SHP77 treated with DMSO at 0.1 percent for 48 hours (cell line): ENCODE data around the gene C16orf78.
A peak's percentile ranks its signal among the peaks of the same experiment; 100 is the strongest.
"Not testable (repeated sequence)": the region's sequence is repeated elsewhere in the genome, so short reads cannot be mapped to it uniquely, and the experiment has no call there.

ENCODE experiments used
- DNase-seq: peaks from one replicate; lab custom pipeline; 2025; lab: John Stamatoyannopoulos, UW

The C16orf78 gene

DNA sequence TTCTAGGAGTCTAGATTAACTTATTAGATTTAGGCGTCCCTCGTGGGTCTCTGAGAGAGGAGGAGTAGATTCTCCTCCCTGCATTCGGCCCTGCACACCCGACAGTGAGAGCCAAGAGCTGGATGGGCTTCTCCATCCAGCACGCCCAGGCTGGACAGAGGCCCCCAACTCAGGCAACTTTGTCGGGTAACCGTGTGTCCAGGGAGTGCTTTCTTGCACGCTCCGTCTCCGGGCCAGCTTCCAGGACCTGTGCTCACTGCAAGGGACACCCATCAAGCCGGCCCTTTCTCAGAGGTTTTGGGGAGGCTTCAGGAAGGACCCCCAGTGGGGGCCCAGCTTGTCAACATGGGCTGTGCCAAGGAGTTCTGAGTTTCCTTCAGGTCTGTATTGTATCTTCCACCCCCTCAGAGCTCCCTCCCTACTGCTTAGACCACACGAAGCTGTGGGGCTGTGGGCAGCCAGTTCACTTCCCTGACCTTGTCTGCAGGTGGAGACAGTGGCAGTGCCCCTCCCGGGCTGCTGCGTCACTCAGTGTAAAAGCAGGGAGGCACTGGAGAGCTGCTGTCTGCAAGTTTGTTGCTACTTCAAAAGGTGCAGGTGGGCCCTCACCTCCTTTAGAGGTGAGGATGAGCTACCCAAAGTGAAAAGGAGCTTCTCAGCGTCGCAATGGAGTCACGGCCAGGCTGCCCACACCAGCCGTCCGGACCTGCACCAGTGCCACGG is 24.0 kb upstream of the C16orf78 start:
- DNase-seq = no peak

- peak; percentile 16 for DNase-seq
Measured at GRCh38 chr16:49350265-49351095, 23.1 kb upstream of the C16orf78 start.

DNA sequence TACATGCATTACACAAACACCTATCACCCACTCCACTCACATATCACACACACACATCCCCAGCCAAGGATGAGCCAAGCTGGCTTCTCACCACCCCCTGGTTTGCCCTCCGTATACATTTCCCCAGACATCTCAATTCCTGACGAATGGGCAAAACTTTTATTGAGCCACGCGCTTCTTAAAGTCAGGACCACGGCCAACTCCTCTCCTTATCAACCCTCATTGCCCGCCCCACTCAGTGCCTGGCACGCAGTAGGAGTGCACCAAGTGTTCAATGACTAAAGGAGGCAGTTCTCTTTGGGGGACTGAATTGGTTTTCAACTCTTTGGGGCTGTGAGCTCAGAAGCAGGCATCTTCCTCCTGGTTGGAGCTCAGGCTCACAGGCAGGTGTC is 22.5 kb upstream of the C16orf78 start:
- DNase-seq = no peak

DNA sequence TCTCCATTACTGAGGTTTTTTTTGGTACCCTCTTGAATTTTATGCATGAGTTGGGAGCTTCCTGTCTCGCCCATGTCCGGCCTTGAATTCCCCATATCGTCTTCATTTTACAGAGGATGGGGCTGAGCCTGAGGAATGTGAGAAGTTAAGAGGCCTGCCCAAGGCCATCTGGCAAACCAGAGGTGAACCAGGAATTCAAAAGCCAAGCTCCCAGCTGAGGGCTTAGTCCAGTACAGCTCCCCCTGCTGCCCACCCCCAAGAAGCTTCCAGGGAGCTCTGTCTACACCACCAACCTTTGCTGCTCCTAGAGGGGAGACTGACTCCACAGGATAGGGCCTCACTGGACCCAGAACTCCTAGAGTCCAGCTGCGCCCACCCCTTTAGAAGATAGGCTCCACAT is 20.7 kb upstream of the C16orf78 start:
- peak; percentile 7 for DNase-seq

DNA sequence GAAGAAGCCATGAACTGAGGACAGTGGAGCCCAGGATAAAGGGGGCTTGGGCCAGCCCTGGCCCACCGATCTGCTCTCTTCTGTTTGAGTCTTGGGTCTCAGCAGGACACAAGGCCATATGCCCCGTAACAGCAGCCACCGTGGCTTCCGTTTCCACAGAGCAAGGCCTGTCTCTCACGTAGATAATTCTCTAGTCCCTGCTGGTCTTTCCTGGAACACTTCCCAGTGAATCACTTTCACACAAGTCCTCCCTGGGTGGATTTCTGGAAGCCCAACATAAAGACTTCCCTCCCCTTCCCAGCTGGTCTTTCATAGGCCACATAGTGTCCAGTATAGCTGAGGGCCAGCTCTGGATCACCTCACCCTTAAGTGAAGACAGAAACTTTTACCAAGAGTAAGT is 19.9 kb upstream of the C16orf78 start:
- DNase-seq = no peak

- DNase-seq = no peak
Measured at GRCh38 chr16:49354101-49354500, 19.5 kb upstream of the C16orf78 start.

- no peak for DNase-seq
Measured at GRCh38 chr16:49354991-49355390, 18.6 kb upstream of the C16orf78 start.

DNA sequence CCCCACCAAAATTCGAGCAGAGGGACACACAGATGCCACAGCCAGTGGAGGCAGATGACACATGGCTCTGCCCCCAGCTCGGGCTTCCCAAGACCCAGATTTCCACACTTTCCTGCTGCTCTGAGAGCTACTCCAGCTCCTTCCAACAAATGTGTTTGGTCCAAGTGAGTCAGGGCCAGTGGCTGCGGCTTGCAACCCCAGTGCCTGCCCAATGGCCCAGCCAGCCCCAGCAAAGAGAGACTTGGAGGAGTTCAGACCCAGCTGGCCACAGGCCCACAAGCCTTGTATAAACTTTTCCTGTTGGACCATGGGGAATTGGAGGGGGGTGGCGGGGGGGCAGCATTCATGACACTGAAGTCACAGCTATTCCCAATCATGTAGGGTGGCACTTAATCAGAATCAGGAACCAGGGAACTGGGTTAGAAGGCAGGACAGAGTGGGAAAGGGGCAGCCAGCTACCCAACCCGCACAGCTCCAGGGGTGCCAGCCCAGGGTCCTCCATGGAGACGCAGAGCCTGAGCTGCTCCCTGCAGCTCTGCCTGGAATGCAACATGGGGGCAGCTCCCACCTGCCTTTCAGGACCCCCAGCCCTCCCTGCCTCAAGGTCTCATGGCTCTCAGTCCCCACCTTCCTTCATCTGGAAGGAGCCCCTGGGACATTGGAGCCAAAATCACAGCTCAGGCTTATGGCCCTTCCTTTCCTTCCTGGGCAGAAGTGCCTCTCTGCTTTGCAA is 17.5 kb upstream of the C16orf78 start:
- no peak for DNase-seq

- no peak for DNase-seq
Measured at GRCh38 chr16:49356728-49357488, 16.7 kb upstream of the C16orf78 start.

- DNase-seq = no peak
Measured at GRCh38 chr16:49359591-49359990, 14.0 kb upstream of the C16orf78 start.

GRCh38 chr16:49361731-49362130 is 11.9 kb upstream of the C16orf78 start:
- DNase-seq = not testable (repeated sequence)

GRCh38 chr16:49362230-49362629 is 11.4 kb upstream of the C16orf78 start:
- no peak for DNase-seq

GRCh38 chr16:49365711-49366509 is 7.7 kb upstream of the C16orf78 start:
- DNase-seq = no peak

GRCh38 chr16:49366669-49367068 is 6.9 kb upstream of the C16orf78 start:
- no peak for DNase-seq

- DNase-seq = no peak
Measured at GRCh38 chr16:49369651-49370611, 3.7 kb upstream of the C16orf78 start.

DNA sequence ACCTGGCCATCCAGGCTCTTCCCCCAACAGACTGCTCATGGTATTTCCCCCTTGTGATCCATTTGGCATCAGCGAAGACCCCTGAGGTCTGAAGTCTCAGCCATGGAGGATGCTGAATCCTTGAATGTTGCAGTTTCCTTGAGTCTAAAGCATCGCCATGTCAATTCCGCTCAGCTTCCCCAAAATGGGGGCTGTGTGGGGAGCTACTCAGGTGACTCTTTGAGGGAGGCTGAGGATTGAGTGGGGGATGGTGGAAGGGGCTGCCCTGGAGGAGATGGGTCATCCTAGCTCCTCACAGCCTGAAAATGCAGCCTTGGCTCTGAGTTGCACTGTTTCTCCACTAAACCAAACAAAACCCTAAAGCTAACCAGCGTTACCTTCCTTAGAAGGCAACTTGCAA is 2.6 kb downstream of the C16orf78 start:
- no peak for DNase-seq

DNA sequence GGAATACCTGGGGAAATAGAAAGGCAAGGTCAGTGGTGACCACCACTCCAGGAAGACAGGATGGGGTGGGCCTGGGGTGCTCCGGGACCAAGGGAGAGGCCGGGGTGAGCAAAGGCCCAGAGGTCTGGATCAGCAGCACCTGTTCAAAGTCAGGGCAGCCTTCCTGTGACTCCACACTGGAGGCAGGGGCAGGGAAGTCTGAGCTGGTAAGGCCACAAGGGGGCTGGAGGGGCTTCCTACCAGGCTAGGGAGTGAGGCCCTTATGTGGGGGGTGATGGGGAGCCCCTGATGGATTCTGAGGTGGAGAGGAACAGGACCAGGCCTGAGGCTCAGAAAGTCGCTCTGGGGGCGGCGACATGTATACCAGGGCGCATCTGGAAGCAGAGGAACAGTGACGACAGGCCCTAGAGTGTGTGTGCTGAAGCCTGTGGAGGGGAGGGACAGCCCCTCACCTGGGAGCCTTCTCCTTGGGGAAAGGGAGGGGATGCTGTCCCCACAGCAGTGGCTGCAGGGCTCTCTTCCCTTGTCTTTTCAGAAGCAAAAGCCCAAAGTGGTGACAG is 3.7 kb downstream of the C16orf78 start:
- no peak for DNase-seq

DNA sequence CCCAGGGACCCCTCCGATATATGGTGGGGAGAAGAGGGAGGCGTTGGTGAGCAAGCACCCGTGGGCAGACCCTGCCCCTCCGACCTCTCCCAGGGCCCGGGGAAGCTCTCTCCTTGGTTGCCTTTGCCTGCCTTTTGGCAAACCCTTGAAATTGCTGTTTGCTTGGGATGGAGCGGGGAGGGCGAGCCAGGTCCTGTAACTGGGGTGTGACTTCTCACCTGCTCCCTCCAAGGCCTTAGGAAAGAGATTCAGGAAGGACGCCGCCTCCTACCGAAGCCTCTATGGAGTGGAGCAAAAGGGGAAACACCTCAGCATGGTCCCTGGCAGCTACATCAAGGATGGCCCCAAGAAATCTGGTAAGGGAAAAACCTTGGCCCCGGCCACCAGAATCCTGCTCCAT is 4.6 kb downstream of the C16orf78 start:
- DNase-seq = no peak

DNA sequence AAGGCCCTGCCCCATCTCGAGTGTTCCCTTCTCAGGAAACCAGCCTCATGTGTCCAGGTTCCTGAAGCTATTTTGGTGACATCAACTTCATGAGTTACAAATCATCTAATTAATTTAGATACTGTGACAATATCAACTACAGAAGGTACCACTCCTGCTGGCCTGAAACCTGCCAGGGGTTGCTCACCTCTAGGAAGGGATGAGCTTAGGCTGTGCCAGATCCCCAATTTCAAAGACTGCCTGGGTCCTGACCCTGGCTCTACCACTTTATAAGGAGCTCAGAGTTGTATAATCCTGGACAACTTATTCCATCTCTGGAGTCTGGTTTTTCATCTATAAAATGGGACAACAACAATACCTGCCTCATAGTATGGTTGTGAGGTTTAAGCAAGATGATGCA is 5.2 kb downstream of the C16orf78 start:
- DNase-seq = no peak

DNA sequence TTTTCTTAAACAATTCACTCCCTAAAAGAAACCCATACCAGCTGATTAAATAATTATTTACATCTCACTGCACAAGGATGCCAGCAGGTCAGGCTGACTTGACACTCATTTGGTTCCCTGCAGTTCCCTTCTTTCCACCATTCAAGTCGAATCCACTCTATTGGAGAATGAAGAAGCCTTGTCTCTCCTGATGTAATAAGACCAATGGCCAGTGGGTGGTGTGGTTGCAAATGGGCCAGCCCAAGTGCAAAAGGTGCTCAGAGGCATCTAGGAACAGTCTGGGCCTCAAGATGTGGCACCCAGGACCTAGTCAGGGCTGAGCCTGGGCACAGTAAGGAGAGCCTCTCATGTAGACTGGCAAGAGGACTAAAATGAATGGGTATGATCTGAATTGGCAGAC is 9.3 kb downstream of the C16orf78 start:
- no peak for DNase-seq
